GM20431 (cell line): ENCODE data around the gene LYPD6B.
"Not testable (repeated sequence)": the region's sequence is repeated elsewhere in the genome, so short reads cannot be mapped to it uniquely, and the experiment has no call there.

Source experiments
- in situ Hi-C: fragments of 300-500 bp; cut with MseI, MboI; formaldehyde crosslinking; loops from one replicate; pipeline ENCODE4 v1.15.0; 2020; ENCODE audit warnings: low sequenced_read_pairs; ENCODE audit not compliant: unreplicated experiment

Gene LYPD6B

DNA sequence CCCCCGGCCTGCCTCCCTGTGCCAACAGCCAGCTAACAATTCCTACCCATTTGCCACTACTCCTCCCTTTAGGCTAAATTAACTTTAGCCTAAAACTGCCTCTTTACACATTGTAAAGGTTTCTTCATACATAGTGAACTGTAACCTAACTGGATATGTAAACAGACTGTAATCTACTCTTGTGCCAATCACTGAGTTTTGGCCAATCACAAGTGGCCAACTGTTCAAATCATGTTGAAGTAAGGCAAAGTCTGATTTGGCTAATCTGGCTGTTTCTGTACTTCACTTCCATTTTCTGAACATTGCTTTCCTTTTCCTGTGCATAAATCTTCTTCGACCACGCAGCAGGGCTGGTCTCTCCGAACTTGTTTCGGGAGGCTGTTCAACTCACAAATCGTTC lies 188.3 kb downstream of the LYPD6B start:
- in situ Hi-C loops, result no loop called here

DNA sequence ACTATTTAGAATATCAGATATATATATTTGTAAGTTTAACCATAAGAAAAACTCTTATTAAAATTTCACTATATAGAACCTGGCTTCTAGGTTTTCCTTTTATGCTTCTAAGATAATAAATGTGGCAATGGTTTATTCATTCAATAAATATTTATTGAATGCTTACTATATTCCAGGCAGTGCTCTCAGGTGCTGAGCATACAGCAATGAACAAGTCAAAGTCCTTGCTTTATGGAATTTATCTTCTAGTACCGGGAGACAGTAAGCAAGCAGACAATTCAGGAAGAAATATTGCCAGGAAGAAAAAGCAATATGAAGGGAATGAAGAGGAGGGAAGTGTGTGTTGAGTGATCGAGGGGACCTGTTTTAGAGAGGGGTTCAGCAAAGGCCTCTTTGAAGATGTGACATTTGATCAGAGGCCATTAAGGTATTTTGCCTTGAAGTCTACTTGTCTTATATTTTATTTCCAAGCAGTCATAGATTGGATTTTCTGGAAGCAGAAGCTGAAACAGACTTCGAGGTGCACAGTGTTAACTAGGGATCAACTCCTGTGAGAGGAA lies 197.4 kb downstream of the LYPD6B start:
- in situ Hi-C loops, result no loop called here

GRCh38 chr2:149236410-149236809 lies 197.9 kb downstream of the LYPD6B start:
- in situ Hi-C loops, result no loop called here

- in situ Hi-C loops, result no loop called here
These were observed 207.7 kb downstream of the LYPD6B start for GRCh38 chr2:149246186-149246585.

DNA sequence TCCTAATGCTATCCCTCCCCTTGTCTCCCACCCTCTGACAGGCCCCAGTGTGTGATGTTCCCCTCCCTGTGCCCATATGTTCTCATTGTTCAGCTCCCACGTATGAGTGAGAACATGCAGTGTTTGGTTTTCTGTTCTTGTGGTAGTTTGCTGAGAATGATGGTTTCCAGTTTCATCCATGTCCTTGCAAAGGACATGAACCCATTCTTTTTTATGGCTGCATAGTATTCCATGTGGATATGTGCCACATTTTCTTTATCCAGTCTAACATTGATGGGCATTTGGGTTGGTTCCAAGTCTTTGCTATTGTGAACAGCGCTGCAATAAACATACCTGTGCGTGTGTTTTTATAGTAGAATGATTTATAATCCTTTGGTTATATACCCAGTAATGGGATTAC lies 212.9 kb downstream of the LYPD6B start:
- in situ Hi-C loops, result not testable (repeated sequence)

DNA sequence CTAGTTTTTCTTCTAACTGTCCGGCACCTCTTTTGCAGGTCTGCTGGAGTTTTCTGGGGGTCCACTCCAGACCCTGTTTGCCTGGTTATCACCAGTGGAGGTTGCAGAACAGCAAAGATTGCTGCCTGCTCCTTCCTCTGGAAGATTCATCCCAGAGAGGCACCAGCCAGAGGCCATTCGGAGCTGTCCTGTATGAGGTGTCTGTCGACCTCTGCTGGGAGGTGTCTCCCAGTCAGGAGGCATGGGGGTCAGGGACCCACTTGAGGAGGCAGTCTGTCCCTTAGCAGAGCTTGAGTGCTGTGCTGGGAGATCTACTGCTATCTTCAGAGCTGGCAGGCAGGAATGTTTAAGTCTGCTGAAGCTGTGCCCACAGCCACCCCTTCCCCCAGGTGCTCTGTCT lies 218.4 kb downstream of the LYPD6B start:
- in situ Hi-C loops, result not testable (repeated sequence)

GRCh38 chr2:149258531-149258930 lies 220.0 kb downstream of the LYPD6B start:
- in situ Hi-C loops, result no loop called here

DNA sequence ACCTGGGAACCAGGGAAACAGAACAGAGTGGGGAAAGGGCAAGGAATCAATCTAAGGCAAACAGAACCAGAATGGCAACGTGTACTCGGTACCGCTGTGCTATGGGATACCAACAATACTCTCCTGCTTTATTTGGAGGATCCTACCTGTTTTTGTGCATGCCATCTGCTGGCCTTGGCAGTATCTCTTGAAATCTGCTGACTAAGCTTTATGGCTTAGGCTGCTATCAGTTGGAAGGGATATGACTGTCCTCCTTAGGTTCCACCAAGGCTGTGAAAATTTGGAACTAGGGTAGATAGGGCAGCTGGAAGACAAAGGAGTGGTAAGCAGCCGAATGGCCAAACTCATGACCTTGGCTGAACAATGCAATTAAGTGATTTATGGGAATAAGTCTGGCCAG lies 220.6 kb downstream of the LYPD6B start:
- in situ Hi-C loops, result no loop called here

DNA sequence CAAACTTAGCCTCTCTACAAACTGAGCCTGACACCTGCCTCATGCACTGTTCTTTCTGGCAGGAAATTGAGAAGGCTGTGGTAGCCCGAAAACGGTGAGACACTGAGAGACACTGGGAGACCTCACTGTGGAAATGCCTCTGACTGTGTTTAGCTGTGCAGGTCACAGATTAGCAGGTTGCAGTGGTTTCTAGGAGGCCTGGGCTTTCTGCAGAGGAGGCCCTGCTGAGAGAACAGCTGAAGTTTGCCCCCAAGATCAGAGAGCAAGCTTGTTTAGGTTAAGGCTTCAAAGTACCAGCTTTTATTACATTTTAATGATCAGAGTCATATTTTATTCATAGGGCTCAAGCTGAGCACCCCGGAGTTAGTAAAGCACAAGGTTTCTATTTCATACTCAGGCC lies 223.2 kb downstream of the LYPD6B start:
- in situ Hi-C loops, result no loop called here
